HepG2 (cell line): ENCODE measurements around the gene RNLS. TPM values are rescaled to one million over a fixed set of nuclear protein-coding genes. Genes with fewer than 3 reads are reported as not detected.

ENCODE experiments used
- ATAC-seq: fragments of 200-7000 bp; cut with Tn5 transposase; 3 replicates; pipeline ENCODE4 v1.9.1; 2020; ENCODE audit warnings: mild to moderate bottlenecking, moderate library complexity
- BruUV-seq: library from RNA; stranded (reverse); fragments of 400-500 nt; replicated peaks from 2 replicates; lab custom pipeline; 2021; lab: Mats Ljungman, UMichigan
- CTCF ChIA-PET: fragments of 300-600 bp; formaldehyde crosslinking; extraction: SDS; loops from one replicate; lab custom pipeline; 2021; ENCODE audit warnings: low total read pairs, inconsistent platforms, low intra/inter-chr PET ratio; lab: Yijun Ruan, JAX
- POLR2A ChIA-PET: fragments of 350-600 bp; sonication (Branson Sonifier 250); formaldehyde crosslinking; loops from one replicate; lab custom pipeline; 2020; ENCODE audit warnings: antibody characterized with exemption, inconsistent platforms; lab: Yijun Ruan, JAX
- DNase-seq: peaks from one replicate; pipeline ENCODE4 v3.0.0-alpha.2; 2015; ENCODE audit warnings: low spot score
- FAIRE-seq: peaks from 3 replicates; lab custom pipeline; 2011; peaks lifted over from hg19 to GRCh38; lab: Jason Lieb, UNC
- H2AFZ ChIP-seq: one replicate; pipeline ENCODE4 v1.6.1; 2011; ENCODE audit warnings: low read length, inconsistent platforms
- H3K27ac ChIP-seq: fragments of 300-600 bp; 3 replicates; pipeline ENCODE4 v1.8.0; 2011; ENCODE audit warnings: mixed run types, mild to moderate bottlenecking, mixed read lengths, low read length, inconsistent platforms; ENCODE audit not compliant: insufficient read depth; ENCODE audit errors: extremely low read length
- H3K27me3 ChIP-seq, 2 experiments: fragments of 200-600 bp in 1 of 2; 2 replicates in 1 of 2; 3 replicates in 1 of 2; pipeline versions ENCODE4 v1.6.0 to v1.8.0; 2011; ENCODE audit warnings: low read length in 2 of 2, mild to moderate bottlenecking in 2 of 2, moderate library complexity in 2 of 2, inconsistent platforms in 1 of 2; ENCODE audit not compliant: insufficient read depth in 2 of 2, control insufficient read depth in 1 of 2
- H3K36me3 ChIP-seq, 2 experiments: fragments of 200-600 bp in 1 of 2; replicated peaks in 1 of 2; 2 replicates in 1 of 2; 3 replicates in 1 of 2; pipeline versions ENCODE4 v1.5.1 to v1.8.0; 2011; ENCODE audit warnings: low read length in 2 of 2, inconsistent platforms in 1 of 2; ENCODE audit not compliant: insufficient read depth in 2 of 2, control insufficient read depth in 1 of 2
- H3K4me1 ChIP-seq: 2 replicates; pipeline ENCODE4 v1.5.1; 2012; ENCODE audit warnings: low read length, inconsistent platforms; ENCODE audit not compliant: insufficient read depth
- H3K4me2 ChIP-seq: 2 replicates; pipeline ENCODE4 v1.6.0; 2011; ENCODE audit warnings: low read depth, low read length, inconsistent platforms
- H3K4me3 ChIP-seq, 3 experiments: fragments of 200-600 bp in 1 of 3; sonication (generic), shearing (Covaris generic) in 1 of 3; replicated peaks in 1 of 3; 2 replicates each; pipeline ENCODE4 v1.5.1; 2011 to 2016; ENCODE audit warnings: low read length in 3 of 3, inconsistent platforms in 2 of 3, low read depth in 2 of 3, mild to moderate bottlenecking in 2 of 3, control low read depth in 1 of 3, mixed read lengths in 1 of 3; ENCODE audit not compliant: insufficient read depth in 1 of 3
- H3K79me2 ChIP-seq: one replicate; pipeline ENCODE4 v1.6.1; 2011; ENCODE audit warnings: low read length, inconsistent platforms; ENCODE audit not compliant: insufficient read depth
- H3K9ac ChIP-seq: 2 replicates; pipeline ENCODE4 v1.6.0; 2011; ENCODE audit warnings: mild to moderate bottlenecking, low read depth, low read length, inconsistent platforms; ENCODE audit not compliant: insufficient read depth
- H3K9me3 ChIP-seq: 2 replicates; pipeline ENCODE4 v1.5.1; 2012; ENCODE audit warnings: mild to moderate bottlenecking, low read length
- H4K20me1 ChIP-seq: 2 replicates; pipeline ENCODE4 v1.6.0; 2011; ENCODE audit warnings: inconsistent platforms, mild to moderate bottlenecking, low read length, moderate library complexity; ENCODE audit not compliant: insufficient read depth
- DPF2 ChIP-seq: sonication (generic); formaldehyde crosslinking; IDR thresholded peaks from 2 replicates; pipeline ENCODE4 v1.4.0; 2020; ENCODE audit warnings: mild to moderate bottlenecking, low read depth, missing genetic modification reagents, borderline replicate concordance
- ELF3 ChIP-seq: IDR thresholded peaks from 2 replicates; pipeline ENCODE4 v1.6.1; 2016; ENCODE audit warnings: missing genetic modification reagents, missing compliant biosample characterization
- ELK4 ChIP-seq: sonication (generic); formaldehyde crosslinking; IDR thresholded peaks from 2 replicates; pipeline ENCODE4 v1.9.0; 2021; ENCODE audit warnings: missing genetic modification reagents, borderline replicate concordance
- JUN ChIP-seq: sonication (generic); formaldehyde crosslinking; IDR thresholded peaks from 2 replicates; pipeline ENCODE4 v1.4.0; 2020; ENCODE audit warnings: mild to moderate bottlenecking, missing genetic modification reagents
- NBN ChIP-seq: fragments of 450-650 bp; conservative IDR thresholded peaks from 2 replicates; pipeline ENCODE4 v1.6.1; 2017
- NCOR1 ChIP-seq: fragments of 200-600 bp; sonication (generic); IDR thresholded peaks from 2 replicates; pipeline ENCODE4 v1.7.0; 2017; ENCODE audit warnings: antibody characterized with exemption, low read length, borderline replicate concordance
- RAD21 ChIP-seq: fragments of 450-650 bp; formaldehyde crosslinking; IDR thresholded peaks from 2 replicates; pipeline ENCODE4 v1.5.0; 2020; ENCODE audit warnings: mild to moderate bottlenecking
- SMAD3 ChIP-seq: sonication (generic); formaldehyde crosslinking; IDR thresholded peaks from 2 replicates; pipeline ENCODE4 v1.4.0; 2020; ENCODE audit warnings: missing genetic modification reagents
- ZMYM2 ChIP-seq: sonication (generic); formaldehyde crosslinking; IDR thresholded peaks from 2 replicates; pipeline ENCODE4 v1.8.0; 2022; ENCODE audit warnings: mild to moderate bottlenecking, missing genetic modification reagents
- ZMYM3 ChIP-seq: sonication (generic); formaldehyde crosslinking; IDR thresholded peaks from 2 replicates; pipeline ENCODE4 v1.5.1; 2020; ENCODE audit warnings: mild to moderate bottlenecking, missing genetic modification reagents
- ZNF264 ChIP-seq: sonication (generic); formaldehyde crosslinking; IDR thresholded peaks from 2 replicates; pipeline ENCODE4 v1.4.0; 2020; ENCODE audit warnings: missing genetic modification reagents
- ZNF34 ChIP-seq: sonication (generic); formaldehyde crosslinking; IDR thresholded peaks from 2 replicates; pipeline ENCODE4 v1.4.0; 2020; ENCODE audit warnings: mild to moderate bottlenecking, missing genetic modification reagents, borderline replicate concordance
- ZNF790 ChIP-seq: sonication (generic); formaldehyde crosslinking; IDR thresholded peaks from 2 replicates; pipeline ENCODE4 v1.8.0; 2022; ENCODE audit warnings: missing genetic modification reagents, mild to moderate bottlenecking, borderline replicate concordance
- ZNF883 ChIP-seq: sonication (generic); formaldehyde crosslinking; IDR thresholded peaks from 2 replicates; pipeline ENCODE4 v1.5.1; 2020; ENCODE audit warnings: mild to moderate bottlenecking, missing genetic modification reagents; ENCODE audit errors: not compliant biosample characterization
- WGBS: methylation state at CpG from one replicate; pipeline ENCODE4 v1.1.6; 2017; ENCODE audit warnings: low lambda C conversion rate; 5-methylcytosine and 5-hydroxymethylcytosine counted together
- in situ Hi-C: cut with HindIII; loops from 2 replicates; pipeline ENCODE4 v1.10.0; 2017; ENCODE audit warnings: low pct_unique_long_range_greater_than_20kb; ENCODE audit not compliant: extremely low pct_ligation_motif_present
- intact Hi-C: fragments of 100-400 bp; cut with micrococcal nuclease; formaldehyde crosslinking; loops from one replicate; pipeline ENCODE4 v1.10.0; 2022; ENCODE audit not compliant: unreplicated experiment
- polyA plus RNA-seq, 8 experiments: library from polyadenylated mRNA; depleted of rRNA in 3 of 8; stranded (reverse) in 7 of 8; unstranded in 1 of 8; fragments of >200 nt; fragmentation: Illumina TruSeq in 4 of 8; extraction: Trizol in 4 of 8; gene quantifications; 2 replicates each; pipeline versions ENCODE4 v1.2.1 to v1.2.3, GENCODE V29; 2011 to 2016; ENCODE audit warnings: low read depth in 4 of 8, missing spikeins in 1 of 8, mixed read lengths in 1 of 8; ENCODE audit not compliant: insufficient read depth in 1 of 8
- total RNA-seq, 5 experiments: library from RNA; depleted of rRNA; stranded (reverse); fragments of >200 nt; fragmentation: Illumina TruSeq; extraction: Trizol; gene quantifications; 2 replicates each; pipeline ENCODE4 v1.2.3, GENCODE V29; 2016; ENCODE audit warnings: low read depth in 1 of 5
- TF ChIP-seq, protein P1 (sequence below): sonication (generic); formaldehyde crosslinking; IDR thresholded peaks from 2 replicates; pipeline ENCODE4 v1.4.0; 2020; ENCODE audit warnings: mild to moderate bottlenecking, missing genetic modification reagents
- TF ChIP-seq, protein P2 (sequence below): sonication (generic); formaldehyde crosslinking; IDR thresholded peaks from 2 replicates; pipeline ENCODE4 v1.5.0; 2020; ENCODE audit warnings: mild to moderate bottlenecking, missing genetic modification reagents, borderline replicate concordance

The RNLS gene
- total and polyA plus RNA-seq, 2 of the 13 experiments (the other 11 are each of a cell fraction or from before 2014, with no cell fraction given): not detected

GRCh38 chr10:88461426-88461825 is 121.7 kb downstream of the RNLS start:
- CTCF ChIA-PET: no interaction called here
- no peak overlapping the region for H3K4me3 ChIP-seq
- H3K36me3 ChIP-seq: no peaks in the 10 kb centered on the region
- DNase-seq (no peak), FAIRE-seq (no peak)
- H3K9ac ChIP-seq: no peak overlapping the region
- no peak overlapping the region for H2AFZ ChIP-seq
- no peaks in the 10 kb centered on the region for H4K20me1 ChIP-seq
- TF ChIP-seq ZNF264 (CRISPR knock-in tag): no peak
- TF ChIP-seq ZMYM2 (CRISPR knock-in tag): no peak
- TF ChIP-seq ZNF790 (CRISPR knock-in tag): no peak
- no peak for TF ChIP-seq NCOR1
- no peak for TF ChIP-seq ELF3 (CRISPR knock-in tag)
- TF ChIP-seq ZNF34 (CRISPR knock-in tag): no peak
- TF ChIP-seq NBN: no peak
- TF ChIP-seq DPF2 (CRISPR knock-in tag): no peak
- TF ChIP-seq, protein P1, sequence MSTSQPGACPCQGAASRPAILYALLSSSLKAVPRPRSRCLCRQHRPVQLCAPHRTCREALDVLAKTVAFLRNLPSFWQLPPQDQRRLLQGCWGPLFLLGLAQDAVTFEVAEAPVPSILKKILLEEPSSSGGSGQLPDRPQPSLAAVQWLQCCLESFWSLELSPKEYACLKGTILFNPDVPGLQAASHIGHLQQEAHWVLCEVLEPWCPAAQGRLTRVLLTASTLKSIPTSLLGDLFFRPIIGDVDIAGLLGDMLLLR: no peak
- TF ChIP-seq JUN (CRISPR knock-in tag): no peak
- TF ChIP-seq ZNF883 (CRISPR knock-in tag): no peak
- no peak for TF ChIP-seq ZMYM3 (CRISPR knock-in tag)
- no peak for TF ChIP-seq RAD21 (CRISPR knock-in tag)
- TF ChIP-seq ELK4 (CRISPR knock-in tag): no peak
- no peak for TF ChIP-seq SMAD3 (CRISPR knock-in tag)
- TF ChIP-seq, protein P2, sequence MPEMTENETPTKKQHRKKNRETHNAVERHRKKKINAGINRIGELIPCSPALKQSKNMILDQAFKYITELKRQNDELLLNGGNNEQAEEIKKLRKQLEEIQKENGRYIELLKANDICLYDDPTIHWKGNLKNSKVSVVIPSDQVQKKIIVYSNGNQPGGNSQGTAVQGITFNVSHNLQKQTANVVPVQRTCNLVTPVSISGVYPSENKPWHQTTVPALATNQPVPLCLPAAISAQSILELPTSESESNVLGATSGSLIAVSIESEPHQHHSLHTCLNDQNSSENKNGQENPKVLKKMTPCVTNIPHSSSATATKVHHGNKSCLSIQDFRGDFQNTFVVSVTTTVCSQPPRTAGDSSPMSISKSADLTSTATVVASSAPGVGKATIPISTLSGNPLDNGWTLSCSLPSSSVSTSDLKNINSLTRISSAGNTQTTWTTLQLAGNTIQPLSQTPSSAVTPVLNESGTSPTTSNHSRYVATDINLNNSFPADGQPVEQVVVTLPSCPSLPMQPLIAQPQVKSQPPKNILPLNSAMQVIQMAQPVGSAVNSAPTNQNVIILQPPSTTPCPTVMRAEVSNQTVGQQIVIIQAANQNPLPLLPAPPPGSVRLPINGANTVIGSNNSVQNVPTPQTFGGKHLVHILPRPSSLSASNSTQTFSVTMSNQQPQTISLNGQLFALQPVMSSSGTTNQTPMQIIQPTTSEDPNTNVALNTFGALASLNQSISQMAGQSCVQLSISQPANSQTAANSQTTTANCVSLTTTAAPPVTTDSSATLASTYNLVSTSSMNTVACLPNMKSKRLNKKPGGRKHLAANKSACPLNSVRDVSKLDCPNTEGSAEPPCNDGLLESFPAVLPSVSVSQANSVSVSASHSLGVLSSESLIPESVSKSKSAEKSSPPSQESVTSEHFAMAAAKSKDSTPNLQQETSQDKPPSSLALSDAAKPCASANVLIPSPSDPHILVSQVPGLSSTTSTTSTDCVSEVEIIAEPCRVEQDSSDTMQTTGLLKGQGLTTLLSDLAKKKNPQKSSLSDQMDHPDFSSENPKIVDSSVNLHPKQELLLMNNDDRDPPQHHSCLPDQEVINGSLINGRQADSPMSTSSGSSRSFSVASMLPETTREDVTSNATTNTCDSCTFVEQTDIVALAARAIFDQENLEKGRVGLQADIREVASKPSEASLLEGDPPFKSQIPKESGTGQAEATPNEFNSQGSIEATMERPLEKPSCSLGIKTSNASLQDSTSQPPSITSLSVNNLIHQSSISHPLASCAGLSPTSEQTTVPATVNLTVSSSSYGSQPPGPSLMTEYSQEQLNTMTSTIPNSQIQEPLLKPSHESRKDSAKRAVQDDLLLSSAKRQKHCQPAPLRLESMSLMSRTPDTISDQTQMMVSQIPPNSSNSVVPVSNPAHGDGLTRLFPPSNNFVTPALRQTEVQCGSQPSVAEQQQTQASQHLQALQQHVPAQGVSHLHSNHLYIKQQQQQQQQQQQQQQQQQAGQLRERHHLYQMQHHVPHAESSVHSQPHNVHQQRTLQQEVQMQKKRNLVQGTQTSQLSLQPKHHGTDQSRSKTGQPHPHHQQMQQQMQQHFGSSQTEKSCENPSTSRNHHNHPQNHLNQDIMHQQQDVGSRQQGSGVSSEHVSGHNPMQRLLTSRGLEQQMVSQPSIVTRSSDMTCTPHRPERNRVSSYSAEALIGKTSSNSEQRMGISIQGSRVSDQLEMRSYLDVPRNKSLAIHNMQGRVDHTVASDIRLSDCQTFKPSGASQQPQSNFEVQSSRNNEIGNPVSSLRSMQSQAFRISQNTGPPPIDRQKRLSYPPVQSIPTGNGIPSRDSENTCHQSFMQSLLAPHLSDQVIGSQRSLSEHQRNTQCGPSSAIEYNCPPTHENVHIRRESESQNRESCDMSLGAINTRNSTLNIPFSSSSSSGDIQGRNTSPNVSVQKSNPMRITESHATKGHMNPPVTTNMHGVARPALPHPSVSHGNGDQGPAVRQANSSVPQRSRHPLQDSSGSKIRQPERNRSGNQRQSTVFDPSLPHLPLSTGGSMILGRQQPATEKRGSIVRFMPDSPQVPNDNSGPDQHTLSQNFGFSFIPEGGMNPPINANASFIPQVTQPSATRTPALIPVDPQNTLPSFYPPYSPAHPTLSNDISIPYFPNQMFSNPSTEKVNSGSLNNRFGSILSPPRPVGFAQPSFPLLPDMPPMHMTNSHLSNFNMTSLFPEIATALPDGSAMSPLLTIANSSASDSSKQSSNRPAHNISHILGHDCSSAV (CRISPR knock-in tag): no peak
- TF ChIP-seq, all 625 proteins: peak for 0
- 0% methylated on average over 1 of the region's 1 CpG for WGBS
- H3K27ac ChIP-seq: no peak overlapping the region
- POLR2A ChIA-PET: no interaction called here
- intact Hi-C loops (no loop called here), in situ Hi-C loops (no loop called here)
- no peak for ATAC-seq
- H3K79me2 ChIP-seq: no peaks in the 10 kb centered on the region
- H3K4me1 ChIP-seq: no peaks in the 10 kb centered on the region
- H3K9me3 ChIP-seq: no peaks in the 10 kb centered on the region
- H3K4me2 ChIP-seq: no peak overlapping the region
- BruUV-seq: no TSS peak
- H3K27me3 ChIP-seq: no peaks in the 10 kb centered on the region
